T-helper 2 cell treated with Interferon-gamma antibody and Interleukin-4, amounts not matched to agents 100 ng/mL and 5 ng/mL, for 36 hours (primary cell): Measurements from ENCODE around the gene RNF166. TPM values are rescaled to one million over a fixed set of nuclear protein-coding genes. Genes with fewer than 3 reads are reported as not detected.

ENCODE experiments used
- total RNA-seq: library from RNA; stranded (reverse); gene quantifications from 2 replicates; pipeline ENCODE4 v1.2.3, GENCODE V29; 2022

The RNF166 gene
- total RNA-seq, 1 donor from 2014 or later: 120 TPM

Other genes with a start within 250 kb of the RNF166 start
- 96.7 and 103 TPM in 2 replicates for gene ZC3H18, start 136.0 kb downstream of the RNF166 start, total RNA-seq
- 0.25 TPM in 1 of 2 replicates, not detected in the other for gene IL17C, start 67.8 kb downstream of the RNF166 start, total RNA-seq
- 436 and 456 TPM in 2 replicates for gene CYBA, start 55.4 kb downstream of the RNF166 start, total RNA-seq
- gene MVD, start 43.3 kb downstream of the RNF166 start, total RNA-seq: 65.6 and 68.6 TPM in 2 replicates
- gene SNAI3, start 19.9 kb downstream of the RNF166 start, total RNA-seq: 7.2 and 8.1 TPM in 2 replicates
- gene CTU2, start 95 bp upstream of the RNF166 start, total RNA-seq: 28.1 and 30.5 TPM in 2 replicates
- 289 and 306 TPM in 2 replicates for gene PIEZO1, start 78.8 kb upstream of the RNF166 start, total RNA-seq
- gene CDT1, start 97.4 kb upstream of the RNF166 start, total RNA-seq: 92.7 and 95.3 TPM in 2 replicates
- 183 and 196 TPM in 2 replicates for gene APRT, start 105.5 kb upstream of the RNF166 start, total RNA-seq
- gene GALNS, start 150.5 kb upstream of the RNF166 start, total RNA-seq: 38.9 and 41.0 TPM in 2 replicates
- gene TRAPPC2L, start 150.7 kb upstream of the RNF166 start, total RNA-seq: 59.8 and 60.1 TPM in 2 replicates
- not detected in 2 replicates for gene PABPN1L, start 160.3 kb upstream of the RNF166 start, total RNA-seq